GM18867 (cell line): Measurements from ENCODE around the gene PTGES2.

ENCODE experiments used
- ATAC-seq: cut with Tn5 transposase; IDR thresholded peaks from one replicate; pipeline ENCODE4 v1.9.1; 2021; ENCODE audit warnings: mild to moderate bottlenecking, moderate library complexity; ENCODE audit not compliant: unreplicated experiment

PTGES2 gene

DNA sequence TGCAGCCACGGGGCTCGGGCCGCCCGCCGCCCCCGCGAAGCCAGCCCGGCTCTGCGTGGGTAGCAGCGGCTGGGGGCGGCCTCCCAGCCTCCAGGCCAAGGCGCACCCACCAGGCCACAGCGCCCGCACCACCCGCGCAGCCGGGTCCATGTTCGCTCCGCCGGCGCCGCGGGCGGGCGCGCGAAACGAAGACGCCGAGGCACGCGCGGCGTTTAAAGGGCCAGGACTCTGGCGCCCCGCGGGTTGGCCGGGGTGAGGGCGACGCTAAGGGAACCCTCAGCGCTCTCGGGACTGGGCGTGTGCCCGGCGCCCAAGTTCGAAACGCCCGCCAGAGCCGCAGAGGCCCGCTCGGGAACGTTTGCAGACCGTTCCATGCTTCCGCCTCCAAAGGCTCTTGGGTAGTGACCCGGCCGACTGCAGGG is at the start of gene PTGES2:
TSS of gene PTGES2 (minus strand) at position 162 of the 422 bp plus-strand sequence. CDS start at position 150, 12 bp downstream.
- ATAC-seq, result peak; percentile 56

DNA sequence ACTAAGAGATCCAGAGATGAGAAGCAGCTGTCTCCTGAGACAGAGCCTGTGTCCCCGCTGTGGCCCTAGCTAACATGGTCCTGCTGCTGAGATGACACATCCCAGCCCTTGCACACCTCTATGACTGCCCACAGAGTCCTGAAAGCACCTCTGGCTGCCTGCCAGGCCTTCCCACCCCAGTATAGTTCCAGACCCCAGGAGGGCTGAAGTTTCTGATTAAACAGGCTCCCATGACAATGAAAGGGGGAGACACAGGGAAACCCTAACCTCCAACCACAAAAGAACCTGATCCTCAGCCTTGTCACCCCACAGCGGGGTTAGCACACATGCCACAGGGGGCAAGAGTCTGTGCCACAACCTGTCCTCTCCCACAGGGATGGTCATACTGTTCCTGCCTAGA is 48.2 kb upstream of the PTGES2 start:
- no peak for ATAC-seq

DNA sequence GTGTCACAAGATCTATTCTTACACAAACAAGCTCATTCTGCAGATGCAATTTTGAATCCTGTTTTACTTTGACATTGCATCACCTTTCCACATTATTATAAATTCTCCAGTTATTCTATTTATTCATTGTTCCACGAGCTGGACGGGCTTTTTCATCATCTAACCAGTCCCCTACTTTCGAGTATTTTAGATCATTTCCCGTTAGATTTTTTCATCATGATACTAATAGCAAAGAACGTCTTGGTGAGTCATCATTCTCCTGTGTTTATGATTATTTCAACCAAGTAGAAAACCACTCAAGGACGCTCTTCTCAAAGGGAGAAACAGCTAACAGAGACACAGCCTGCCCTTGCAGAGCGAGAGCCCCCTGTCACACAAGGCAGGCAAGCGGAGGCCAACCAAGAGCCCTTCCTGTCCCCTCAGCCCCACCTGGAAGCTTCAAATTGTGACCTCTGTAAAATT is 47.6 kb upstream of the PTGES2 start:
- ATAC-seq, result no peak

DNA sequence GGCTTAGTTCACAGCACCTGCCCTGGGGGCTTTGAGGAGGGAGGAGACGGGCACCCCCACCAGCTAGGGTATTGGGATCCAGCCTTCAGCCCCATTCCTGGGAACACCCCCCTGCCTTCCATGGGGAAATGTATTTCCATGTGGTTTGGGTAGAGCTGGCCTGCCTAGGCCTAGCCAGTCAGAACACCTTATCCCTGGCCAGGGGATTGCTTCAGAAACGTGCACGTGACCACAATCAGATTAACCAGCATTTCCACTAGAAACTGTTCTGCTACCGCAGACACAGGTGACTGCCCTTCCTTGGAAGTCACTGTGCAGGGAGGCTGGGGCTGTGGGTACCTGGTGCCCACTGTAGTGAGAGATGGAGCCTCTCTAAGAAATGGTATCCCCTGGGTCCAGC is 46.5 kb upstream of the PTGES2 start:
- no peak for ATAC-seq

DNA sequence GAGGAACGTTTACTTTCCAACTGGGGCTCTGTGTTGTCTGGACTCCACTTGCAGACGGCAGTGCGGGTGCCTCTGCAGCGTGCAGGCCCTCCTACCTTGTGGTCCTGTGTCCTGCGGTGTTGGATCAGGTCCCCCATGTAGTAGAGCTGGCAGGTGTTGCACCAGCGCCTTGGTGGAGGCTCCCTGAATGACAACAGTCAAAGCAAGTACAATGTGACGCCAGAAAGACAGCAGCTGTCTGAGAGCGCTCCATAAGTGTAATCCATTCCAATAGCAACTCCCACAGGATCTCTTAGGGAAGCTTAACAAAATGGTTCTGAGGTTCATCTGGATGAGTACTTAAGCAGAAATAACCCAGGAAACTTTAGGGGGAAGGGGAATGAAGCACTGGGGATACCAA is 42.4 kb upstream of the PTGES2 start:
- ATAC-seq, result no peak

DNA sequence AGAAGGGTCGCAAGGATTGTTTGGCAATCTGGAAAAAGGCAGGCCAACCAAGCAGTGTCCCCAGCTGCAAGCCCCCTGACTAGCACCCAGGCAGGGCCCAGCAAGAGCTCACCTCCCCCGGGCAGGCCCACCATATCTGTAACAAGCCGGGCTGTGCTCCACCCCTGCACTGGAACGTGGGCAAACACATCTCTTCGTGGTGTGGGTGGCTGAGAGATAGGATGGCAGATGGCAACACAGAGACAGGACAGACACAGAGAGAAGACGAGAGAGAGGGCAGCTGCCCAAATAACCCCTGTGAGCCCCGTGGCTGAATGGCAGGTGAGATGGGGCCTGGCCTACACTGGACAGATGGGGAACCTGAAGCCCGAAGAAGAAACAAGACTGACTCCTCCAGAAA is 42.0 kb upstream of the PTGES2 start:
- no peak for ATAC-seq

DNA sequence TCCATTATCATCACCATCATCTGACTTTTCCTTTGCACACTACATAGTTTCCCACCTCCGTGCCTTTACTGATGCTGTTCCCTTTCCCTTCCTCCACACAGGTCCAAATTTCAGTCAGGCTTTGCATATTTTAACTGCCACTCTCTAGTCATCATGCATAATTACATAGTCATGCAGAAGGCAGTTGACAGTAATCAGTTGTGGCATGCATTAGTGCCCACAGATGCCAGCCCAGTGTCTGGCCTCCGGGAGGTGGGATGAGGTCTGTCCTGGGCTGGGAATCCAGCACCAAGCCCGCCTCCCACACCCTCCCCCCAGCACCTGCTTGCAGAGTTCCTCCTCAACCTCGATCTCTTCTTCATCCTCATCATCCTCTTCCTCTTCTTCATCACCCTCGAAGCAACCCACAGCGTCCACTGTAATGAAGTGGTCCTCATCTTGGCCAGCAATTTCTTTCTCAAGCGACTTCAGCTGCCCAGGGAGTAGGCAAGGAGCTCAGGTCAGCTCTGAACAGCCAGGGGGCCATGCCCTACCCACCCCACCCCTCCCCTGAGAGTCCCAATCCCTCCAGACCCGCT is 41.3 kb upstream of the PTGES2 start:
- no peak for ATAC-seq

DNA sequence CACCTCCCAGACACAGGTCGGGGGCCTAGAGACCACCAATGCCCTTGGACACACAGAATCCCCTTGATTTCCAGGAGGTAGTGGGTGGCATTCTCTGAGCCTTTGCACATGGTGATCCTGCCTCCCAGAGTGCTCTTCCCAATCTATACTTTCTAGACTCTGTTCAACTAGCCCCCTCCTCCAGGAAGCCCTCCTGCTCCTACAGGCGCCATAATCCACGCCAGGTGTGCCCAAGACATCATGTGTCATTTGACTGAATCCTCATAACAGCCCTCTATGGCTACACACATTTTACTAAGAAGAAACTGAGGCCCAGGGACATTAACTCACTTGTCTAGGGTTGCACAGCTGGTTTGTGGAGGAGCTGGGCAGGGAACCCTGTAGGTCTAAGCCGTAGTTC is 39.7 kb upstream of the PTGES2 start:
- no peak for ATAC-seq

DNA sequence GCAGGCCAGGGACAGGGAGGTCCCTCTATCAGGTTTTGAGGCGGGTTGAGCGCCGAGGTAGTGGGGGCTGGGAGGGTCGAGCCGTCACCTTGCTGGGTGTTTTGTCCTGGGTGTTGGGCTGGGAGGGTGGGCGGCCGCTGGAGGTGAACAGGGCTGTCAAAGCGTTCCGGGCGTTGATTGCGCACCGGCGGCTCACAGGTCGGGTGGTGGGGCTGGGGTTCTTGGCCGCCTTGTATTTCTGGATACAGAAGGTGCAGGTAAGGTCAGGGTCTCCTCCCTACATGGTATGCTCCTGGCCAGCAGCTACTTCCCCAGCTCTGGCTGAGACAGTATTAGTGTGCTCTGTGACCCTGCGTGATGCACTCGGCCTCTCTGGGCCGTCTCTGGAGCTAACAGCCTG is 38.6 kb upstream of the PTGES2 start:
- no peak for ATAC-seq

DNA sequence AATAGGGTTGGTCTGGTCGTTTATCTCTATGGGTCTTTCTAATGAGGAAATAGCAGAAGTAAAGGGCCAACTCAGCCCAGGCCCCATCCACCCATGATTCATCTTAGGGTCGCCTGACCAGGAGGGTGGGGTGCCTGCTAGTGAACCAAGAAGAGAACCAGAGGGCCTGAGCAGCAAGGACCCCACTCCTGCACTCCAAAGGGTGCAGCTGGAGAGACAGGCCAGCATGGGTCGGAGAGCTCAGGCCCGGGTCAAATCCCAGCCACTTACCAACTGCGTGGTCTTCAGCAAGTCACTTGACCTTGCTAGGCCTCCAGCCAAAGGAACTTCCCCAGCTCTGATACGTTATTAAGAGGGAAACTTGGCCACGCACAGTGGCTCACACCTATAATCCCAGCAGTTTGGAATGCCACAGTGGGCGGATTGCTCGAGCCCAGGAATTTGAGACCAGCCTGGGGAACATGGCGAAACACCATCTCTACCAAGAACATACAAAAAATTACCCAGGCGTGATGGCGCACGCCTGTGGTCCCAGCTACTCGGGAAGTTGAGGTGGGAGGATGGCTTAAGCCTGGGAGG is 36.9 kb upstream of the PTGES2 start:
- no peak for ATAC-seq

DNA sequence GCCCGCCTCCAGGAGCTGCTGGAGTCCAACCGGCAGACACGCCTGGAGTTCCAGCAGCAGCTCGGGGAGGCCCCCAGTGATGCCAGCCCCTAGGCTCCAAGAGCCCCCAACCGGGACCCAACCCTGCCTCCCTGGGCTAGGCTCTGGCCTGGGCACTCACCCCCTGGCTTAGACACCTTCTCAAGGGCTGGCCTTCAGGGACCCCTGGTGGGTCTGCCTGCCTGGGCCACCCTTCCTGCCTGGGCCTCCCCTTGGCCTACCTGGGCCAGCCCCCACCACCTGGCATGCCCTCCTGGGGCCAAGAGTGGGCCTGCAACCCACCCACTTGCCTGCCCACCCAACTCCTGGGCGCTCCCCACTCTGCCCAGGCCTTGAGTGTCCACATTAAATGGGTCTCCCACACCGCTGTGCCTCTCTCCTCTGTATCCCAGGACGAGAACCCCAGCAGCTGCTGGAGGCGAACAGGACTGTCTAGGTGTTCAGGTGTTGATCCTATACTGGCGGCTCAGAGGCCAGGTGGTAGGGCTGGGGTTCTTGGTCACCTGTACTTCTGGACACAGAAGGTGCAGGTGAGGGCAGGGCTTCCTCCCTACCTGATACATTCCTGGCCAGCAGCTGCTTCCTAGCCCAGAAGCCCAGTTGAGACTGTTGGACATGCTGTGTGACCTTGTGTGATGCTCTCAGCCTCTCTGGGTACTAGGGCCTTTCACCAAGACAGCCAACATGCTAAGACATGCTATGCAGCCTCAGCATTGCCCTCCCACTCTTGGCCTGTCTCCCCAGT is 36.2 kb upstream of the PTGES2 start:
- no peak for ATAC-seq

DNA sequence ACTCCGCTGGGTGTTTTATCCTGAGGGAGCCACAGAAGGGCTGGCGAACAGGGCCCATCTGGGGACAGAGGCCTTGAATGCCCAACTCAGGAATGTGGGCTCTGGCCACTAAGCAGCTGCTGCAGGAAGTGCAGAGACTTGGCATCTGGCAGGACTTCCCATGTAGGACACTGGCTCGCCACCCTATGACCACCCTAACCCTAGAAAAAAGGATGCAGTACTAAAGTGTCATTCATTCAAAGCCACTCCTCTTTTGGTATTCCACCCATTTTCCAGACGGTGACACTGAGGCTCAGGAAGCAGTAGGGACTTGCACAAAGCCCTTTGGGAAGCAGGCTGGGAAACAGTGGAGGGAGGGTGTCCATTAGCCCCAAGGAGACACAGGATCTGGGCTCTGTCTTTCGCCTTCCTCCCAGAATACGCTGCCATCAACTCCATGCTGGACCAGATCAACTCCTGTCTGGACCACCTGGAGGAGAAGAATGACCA is 35.5 kb upstream of the PTGES2 start:
- ATAC-seq, result no peak

DNA sequence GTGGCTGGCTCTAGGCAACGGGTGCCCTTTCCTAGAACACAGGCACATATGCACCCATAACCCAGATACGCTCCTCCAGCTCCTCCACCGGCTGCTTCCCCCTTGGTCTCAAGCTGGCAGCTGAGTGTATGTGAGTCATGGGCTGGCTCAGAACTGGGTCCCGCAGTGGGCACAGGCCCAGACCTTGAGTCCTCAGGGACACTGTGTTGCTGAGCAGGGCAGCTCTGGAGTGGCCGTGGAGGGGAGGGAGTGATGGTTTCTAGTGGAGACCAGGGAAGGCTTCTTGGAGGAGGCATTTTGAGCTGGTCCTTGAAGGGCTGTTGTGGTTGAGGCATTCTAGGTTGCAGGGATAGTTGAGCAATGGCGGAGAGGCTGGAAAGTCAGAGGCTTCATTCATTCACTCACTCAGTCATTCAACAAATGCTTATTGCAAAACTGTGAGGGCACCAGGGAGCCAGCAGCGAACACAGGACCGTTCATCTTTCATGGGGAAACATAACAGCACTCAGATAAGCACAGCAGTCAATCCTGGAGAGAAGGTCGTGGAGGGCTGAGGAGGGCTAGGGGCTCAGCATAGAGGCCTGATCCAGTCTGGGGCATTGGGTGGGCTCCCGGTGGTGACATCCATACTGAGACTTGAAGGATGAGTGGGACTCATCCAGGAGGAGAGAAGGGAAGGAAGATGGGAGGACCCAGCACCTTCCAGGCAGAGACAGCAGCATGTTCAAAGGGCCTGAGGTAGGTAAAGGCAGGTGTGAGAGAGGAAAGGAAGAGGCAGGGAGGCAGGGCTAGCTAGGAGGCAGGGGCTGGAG is 34.9 kb upstream of the PTGES2 start:
- no peak for ATAC-seq

DNA sequence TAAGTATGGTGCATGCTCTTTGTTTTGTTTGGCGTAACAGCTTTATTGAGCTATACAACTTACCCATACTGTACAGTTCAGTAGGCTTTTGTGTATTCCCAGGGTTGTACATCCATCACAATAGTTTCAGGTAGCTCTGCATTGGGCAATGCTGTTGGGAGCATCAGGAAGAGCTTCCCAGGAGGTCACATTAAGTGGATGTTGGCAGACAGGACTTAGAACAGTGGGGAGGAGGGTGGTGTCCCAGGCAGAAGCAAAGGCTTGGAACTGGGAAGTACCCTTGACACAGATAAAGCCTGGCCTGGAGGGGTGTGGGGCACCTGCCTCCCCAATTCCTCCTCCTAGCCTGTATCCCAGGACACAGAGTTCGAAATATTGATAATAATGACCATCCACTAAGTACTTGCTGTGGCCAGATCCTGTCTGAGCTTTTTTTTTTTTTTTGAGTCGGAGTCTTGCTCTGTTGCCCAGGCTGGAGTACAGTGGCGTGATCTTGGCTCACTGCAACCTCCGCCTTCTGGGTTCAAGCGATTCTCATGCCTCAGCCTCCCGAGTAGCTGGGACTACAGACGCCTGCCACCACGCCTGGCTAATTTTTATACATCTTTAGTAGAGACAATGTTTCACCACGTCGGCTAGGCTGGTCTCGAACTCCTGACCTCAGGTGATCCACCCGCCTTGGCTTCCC is 33.8 kb upstream of the PTGES2 start:
- ATAC-seq, result no peak

DNA sequence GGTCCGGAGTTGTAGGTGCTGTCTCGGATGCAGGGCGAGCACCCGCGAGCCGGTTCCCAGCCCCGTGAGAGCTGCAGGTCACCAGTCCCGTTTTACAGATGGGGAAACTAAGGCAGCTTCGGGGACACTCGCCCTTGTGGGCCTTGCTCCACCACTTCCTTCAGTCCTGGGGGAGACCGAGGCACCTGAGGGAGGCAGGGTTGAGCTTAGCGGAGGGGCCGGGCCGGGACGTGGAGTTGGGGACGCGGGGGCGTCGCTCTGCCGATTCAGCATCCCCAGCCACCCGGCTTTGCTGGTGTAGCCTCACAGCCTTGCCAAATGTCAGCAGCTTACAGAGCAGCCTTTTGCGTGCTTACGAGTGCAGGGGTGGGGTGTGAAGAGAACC is 33.1 kb upstream of the PTGES2 start:
- peak; percentile 7 for ATAC-seq

DNA sequence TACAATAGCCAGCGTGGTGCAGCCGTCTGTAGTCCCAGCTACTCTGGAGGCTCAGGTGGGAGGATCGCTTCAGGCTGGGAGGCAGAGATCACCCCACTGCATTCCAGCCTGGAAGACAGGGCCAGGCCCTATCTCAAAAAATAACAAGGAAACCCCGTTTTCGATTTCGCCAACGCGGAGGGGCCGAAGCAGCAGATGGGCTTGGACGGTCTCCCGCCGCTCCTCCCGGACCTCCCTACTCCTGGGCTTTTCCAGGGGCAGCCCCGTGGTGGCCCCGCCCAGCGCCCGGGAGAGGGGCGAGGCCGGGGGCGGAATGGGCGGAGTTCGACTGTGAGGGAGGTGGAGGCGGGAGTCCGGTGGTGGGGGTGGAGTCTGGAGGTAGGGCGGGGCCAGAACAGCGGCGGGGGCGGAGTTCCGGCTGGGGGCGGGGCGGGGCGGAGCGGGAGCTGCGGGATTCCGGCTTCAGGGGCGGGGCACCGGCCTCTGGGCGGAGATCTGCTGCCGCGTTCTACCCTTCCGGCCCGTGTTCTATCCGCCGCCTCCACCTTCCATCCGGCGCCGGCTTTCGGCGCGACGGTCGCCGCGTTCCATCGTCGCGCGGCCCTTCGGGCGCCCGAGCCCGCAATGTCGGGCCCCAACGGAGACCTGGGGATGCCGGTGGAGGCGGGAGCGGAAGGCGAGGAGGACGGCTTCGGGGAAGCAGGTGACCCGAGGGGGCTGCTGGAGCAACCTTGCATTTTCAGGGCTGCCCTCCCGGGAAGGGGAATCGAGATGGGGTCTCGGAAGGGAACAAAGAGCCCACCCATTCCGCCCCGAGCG is 32.5 kb upstream of the PTGES2 start, which contains the start of gene BBLN:
TSS of gene BBLN (plus strand) at position 482 of the 819 bp plus-strand sequence. CDS start at position 625, 143 bp downstream.
- ATAC-seq, result peak; percentile 72

DNA sequence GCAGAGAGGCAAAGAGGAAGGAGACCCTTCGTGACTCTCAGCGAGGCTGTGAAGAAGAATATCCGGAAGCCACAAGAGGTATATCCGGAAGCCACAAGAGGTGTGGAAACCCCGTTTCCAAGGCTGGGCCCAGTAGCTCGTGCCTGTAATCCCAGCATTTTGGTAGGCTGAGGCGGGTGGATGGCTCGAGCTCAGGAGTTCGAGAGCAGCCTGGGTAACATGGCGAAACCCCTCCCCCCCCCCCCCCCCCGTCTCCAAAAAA is 31.9 kb upstream of the PTGES2 start:
- no peak for ATAC-seq

DNA sequence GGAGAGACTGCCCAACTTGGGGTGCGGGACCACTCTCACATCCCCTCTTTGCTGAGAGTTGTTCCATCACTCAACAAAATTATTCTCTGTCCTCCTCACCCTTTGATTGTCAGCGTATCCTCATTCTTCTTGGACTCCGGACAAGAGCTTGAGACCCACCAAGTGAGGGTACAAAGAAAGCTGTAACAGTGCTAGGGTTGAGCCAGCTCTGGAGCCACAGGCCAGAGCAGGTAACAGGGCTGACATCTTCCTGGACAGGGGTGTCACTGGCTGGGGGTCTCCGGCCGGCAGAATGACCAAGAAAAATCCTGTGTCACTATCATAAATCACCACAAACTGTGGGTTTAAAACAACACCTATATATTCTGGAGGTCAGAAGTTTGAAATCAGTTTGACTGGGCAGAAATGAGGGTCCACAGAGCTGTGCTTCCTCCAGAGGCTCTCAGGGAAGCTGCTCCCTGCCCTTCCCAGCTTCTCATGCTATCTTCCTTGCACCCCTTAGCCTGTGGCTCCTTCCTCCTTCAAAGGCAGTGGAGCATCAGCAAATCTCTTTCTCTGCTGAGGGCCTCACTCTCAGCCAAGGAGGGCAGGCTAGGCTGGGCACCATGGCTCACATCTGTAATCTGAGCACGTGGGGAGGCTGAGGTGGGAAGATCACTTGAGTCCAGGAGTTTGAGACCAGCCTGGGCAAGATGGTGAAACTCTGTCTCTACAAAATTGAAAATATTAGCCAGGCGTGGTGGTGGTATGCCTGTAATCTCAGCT is 28.4 kb upstream of the PTGES2 start:
- ATAC-seq, result no peak
